ENCODE data around the gene PLA2G2D.
A peak's percentile ranks its signal among the peaks of the same experiment; 100 is the strongest.

Gene PLA2G2D, protein sequence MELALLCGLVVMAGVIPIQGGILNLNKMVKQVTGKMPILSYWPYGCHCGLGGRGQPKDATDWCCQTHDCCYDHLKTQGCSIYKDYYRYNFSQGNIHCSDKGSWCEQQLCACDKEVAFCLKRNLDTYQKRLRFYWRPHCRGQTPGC

DNA sequence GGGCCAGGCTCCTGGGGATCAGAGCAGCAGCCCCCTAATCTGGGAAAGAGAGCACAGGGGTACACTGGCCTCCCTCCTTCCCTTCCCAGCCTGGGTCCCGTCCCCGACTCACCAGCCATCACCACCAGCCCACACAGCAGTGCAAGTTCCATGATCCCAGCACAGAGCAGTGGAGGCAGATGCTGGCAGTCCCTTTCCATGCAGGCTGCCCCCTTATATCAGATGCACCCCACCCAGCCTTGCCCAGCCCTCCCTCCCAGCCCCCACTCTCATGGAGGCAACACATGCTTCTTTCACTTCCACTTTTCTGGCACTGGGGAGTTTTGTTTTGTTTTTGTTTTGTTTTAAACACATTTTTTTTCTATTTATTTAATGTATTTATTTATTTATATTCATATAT, at the start of gene PLA2G2D:
PLA2G2D (minus strand) TSS at position 190 of the 400 bp plus-strand sequence; CDS start at position 152, 38 bp downstream.
- no peak for DNase-seq (ENCODE audit: low read depth)
- H3K4me3 ChIP-seq (ENCODE audit: low read depth, low read length), result no peak within 1 kb of the TSS

DNA sequence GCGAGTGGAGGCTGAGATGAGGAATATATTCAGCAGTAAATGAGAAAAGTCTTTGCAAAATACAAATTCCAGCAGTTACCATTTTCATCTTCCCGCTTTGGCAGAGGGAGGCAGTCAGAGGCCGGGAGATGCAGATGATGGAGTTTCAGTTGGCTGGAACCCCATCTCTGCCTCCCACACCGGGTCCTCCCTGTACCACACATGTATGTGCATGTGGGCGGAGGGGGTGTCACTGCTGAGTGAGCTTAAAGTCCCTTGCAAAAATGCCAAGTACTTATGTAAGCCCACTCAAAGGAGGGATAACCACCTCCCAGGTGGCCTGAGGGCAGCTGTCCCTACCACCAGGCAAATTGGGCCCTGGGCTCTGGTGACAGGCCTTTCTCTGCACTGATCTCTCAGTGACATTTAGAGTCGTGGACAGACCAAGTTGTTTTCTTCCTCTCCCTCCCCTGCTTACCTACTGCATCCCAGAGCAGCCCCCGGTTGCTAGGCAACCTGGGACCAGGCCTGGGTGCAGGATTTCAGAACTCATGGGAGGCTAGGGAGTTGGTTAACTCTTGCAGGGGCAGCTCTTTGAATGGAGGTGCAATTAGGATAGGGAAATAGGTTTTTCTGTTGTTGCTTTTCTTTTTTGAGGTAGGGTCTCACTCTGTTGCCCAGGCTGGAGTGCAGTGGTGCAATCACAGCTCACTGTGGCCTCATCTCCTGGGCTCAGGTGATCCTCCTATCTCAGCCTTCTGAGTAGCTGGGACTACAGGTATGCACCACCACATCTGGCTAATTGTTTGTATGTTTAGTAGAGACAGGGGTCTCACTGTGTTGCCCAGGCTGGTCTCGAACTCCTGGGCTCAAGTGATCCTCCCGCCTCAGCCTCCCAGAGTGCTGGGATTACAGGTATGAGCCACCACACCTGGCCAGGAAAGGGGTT, 49.5 kb upstream of the PLA2G2D start:
- no peak overlapping the region for H3K4me3 ChIP-seq (ENCODE audit: low read depth, low read length)
- DNase-seq (ENCODE audit: low read depth), result no peak
- TF ChIP-seq, protein P1, sequence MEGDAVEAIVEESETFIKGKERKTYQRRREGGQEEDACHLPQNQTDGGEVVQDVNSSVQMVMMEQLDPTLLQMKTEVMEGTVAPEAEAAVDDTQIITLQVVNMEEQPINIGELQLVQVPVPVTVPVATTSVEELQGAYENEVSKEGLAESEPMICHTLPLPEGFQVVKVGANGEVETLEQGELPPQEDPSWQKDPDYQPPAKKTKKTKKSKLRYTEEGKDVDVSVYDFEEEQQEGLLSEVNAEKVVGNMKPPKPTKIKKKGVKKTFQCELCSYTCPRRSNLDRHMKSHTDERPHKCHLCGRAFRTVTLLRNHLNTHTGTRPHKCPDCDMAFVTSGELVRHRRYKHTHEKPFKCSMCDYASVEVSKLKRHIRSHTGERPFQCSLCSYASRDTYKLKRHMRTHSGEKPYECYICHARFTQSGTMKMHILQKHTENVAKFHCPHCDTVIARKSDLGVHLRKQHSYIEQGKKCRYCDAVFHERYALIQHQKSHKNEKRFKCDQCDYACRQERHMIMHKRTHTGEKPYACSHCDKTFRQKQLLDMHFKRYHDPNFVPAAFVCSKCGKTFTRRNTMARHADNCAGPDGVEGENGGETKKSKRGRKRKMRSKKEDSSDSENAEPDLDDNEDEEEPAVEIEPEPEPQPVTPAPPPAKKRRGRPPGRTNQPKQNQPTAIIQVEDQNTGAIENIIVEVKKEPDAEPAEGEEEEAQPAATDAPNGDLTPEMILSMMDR (IDR thresholded peaks at IDR 0.05; ENCODE audit: low read depth, low read length, missing control alignments), result no peak

More for the DNA sequence above, at the start of gene PLA2G2D:
- TF ChIP-seq, protein P1 (IDR thresholded peaks at IDR 0.05; ENCODE audit: low read depth, low read length, missing control alignments), result no peak

DNA sequence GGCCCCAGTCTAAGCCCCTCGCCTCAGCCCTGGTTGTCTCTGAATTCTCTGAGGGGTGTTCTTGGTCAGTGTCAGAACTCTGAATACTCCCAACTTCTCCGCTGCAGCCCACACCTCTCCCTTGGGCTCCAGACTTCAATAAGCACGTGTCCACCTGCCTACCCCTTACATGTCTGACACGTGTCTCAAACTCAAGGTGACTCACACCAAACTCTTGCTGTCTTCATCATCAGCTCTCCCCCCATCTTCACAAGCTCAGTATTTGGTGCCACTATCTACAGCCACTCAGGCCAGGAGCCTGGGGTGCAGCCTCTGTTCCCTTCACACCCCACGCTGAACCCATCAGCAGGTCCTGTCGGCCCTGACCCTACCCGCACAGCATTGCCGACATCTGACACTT, 47.8 kb upstream of the PLA2G2D start:
- no peak for DNase-seq (ENCODE audit: low read depth)
- TF ChIP-seq, protein P1 (IDR thresholded peaks at IDR 0.05; ENCODE audit: low read depth, low read length, missing control alignments), result no peak
- no peak overlapping the region for H3K4me3 ChIP-seq (ENCODE audit: low read depth, low read length)

DNA sequence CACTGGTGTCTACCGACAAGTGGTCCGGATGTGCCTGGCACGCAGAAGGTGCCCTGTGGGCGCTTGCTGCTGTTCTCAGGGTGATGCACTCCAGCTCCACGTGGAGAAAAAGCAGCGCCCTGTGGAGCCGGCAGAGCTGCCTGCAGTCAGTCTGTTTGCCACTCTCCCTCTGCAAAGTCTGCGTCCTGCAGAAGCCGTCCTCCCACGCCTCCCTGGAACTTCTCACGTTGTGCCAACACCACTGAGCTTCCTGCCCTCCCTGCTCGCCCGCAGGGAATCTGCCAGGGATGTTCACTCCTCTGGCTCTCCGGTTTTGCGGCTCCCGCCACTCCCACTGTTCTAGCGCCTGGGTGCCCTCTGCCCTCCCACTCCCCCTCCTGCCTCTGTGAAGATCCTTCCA, 46.7 kb upstream of the PLA2G2D start:
- no peak overlapping the region for H3K4me3 ChIP-seq (ENCODE audit: low read depth, low read length)
- DNase-seq (ENCODE audit: low read depth), result no peak
- TF ChIP-seq, protein P1 (IDR thresholded peaks at IDR 0.05; ENCODE audit: low read depth, low read length, missing control alignments), result no peak

DNA sequence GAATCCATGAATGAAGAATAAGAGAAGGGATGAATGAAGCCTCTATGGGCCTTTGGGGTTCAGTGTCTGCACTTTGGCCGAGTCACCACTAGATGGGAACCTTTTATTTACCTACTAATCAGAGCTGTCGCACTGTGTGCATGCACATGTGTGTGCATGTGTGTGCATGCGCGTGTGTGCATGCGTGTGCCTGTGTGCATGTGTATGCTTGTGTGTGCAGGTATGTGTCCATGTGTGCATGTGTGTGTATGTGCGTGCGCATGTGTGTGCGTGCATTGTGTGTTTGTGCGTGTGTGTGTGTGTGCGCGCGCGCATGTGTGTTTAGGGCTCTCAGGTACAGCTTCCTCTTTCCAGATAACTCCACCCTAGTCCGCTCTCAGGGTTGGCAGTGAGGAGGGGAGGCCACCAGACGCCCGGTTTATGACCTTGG, 46.2 kb upstream of the PLA2G2D start:
- no peak for DNase-seq (ENCODE audit: low read depth)
- TF ChIP-seq, protein P1 (IDR thresholded peaks at IDR 0.05; ENCODE audit: low read depth, low read length, missing control alignments), result peak; percentile 58
- no peak overlapping the region for H3K4me3 ChIP-seq (ENCODE audit: low read depth, low read length)

DNA sequence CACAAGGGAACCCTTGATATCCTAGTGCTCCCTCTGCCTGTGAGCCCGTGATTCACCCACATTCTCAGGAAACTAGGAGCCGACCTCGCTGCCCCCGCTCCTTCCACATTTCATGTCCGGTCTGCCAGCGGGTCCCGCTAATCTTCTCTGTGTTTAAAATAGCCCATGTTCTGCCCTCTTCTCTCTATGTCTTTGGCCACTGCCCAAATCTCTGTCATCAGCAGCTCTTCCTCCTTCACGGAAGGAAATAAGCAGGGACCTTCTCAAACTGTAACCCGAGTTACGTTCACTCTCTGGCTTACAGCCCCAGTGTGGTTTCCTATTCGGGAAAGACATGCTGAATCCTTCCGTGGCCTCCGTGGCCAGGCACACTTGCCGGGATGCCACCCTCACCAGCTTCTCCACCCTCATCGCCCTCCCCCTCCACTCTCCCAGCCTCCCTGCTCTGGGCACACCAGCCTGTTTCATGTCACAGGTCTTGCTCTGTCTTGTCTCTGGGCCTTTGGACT, 45.4 kb upstream of the PLA2G2D start:
- H3K4me3 ChIP-seq (ENCODE audit: low read depth, low read length), result no peak overlapping the region
- no peak for DNase-seq (ENCODE audit: low read depth)
- TF ChIP-seq, protein P1 (IDR thresholded peaks at IDR 0.05; ENCODE audit: low read depth, low read length, missing control alignments), result no peak

Measured in GM12864 (cell line).